NCI-H1105 (cell line): ENCODE measurements around the gene SLITRK5.

Experiments used
- DNase-seq: peaks from one replicate; lab custom pipeline; 2025; lab: John Stamatoyannopoulos, UW

SLITRK5 gene

DNA sequence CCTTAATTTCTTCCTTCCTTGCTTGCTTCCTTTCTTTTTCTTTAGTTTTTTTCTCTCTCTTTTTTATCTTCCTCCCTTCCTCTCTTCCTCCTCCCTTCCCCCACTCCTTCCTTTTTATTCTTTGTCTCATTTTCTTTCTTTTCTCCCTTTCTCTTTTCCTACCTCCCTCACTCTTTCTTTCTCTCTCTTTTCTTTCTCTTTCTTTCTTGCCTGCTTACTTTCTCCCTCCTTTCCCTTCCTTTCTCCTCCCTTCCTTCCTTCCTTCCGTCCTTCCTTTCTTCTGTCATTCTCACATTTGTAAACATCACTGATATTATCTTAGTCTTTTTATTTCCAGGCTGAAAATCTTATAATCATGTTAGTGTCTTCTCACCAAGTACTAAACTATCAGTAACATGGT, 38.8 kb downstream of the SLITRK5 start:
- DNase-seq = no peak

DNA sequence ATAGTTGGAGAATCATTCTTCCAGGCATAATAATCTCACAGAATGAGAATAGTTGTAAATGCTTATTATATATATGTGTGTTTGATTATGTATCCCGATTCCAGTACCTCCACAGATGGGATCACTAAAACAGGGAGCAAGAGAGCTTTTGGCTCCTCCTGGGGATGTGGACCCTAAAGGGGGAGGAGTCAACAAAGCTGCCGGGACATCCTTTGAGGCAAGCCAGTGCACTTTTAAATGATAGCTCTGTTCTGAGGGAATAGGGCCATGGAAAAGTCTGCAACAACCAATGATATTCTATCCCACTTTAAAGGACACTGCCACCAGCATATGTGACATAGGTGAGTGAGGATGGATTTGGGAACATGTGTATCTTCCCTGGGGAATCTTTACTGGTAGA, 40.8 kb downstream of the SLITRK5 start:
- no peak for DNase-seq
